HG02642 (cell line): ENCODE results near the gene ZSCAN12.
"Not testable (repeated sequence)": the region's sequence is repeated elsewhere in the genome, so short reads cannot be mapped to it uniquely, and the experiment has no call there.

Experiments
- ATAC-seq: cut with Tn5 transposase; IDR thresholded peaks from one replicate; pipeline ENCODE4 v1.9.1; 2021; ENCODE audit warnings: mild to moderate bottlenecking; ENCODE audit not compliant: unreplicated experiment, poor library complexity

The ZSCAN12 gene

DNA sequence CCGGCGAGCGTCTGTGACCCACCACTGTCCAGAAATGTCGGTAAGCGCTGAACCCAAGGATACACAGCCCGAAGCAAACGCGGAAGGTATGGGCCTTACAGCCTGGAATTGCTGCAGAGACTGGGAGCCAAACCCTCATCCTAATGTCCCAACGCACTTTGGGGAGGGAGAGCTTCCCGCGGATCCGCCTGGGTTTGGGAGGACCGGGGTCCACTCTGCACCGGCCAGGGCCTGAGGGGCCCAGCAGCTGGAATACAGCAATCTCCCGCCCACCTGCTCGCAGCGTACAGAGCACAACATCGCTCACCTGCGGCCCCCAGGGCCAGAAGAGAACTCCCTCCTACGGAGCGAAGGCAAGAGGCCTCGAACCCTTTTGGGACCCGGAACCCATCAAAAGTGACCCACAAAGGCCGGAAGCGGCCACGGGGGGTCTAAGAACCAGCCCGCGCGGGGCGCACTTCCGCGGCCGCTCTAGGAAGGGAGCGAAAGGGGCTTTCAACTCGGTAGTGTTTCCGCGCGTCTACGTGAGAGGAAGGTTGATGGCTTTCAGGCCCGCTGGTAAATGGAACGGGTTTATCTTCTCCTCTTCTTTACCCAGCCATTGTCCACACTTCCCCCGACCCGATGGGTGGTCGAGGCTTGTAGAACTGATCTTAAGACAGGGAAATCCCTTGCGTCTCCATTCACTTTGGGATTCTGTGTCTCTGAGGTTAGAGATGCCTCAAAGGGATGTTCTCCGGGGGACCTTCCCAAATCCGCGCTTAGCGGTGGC is at the start of gene ZSCAN12:
Gene ZSCAN12 (minus strand): TSS at position 398 of the 772 bp plus-strand sequence. CDS start 1,342 bp downstream, outside the sequence.
- peak; percentile 93 for ATAC-seq

DNA sequence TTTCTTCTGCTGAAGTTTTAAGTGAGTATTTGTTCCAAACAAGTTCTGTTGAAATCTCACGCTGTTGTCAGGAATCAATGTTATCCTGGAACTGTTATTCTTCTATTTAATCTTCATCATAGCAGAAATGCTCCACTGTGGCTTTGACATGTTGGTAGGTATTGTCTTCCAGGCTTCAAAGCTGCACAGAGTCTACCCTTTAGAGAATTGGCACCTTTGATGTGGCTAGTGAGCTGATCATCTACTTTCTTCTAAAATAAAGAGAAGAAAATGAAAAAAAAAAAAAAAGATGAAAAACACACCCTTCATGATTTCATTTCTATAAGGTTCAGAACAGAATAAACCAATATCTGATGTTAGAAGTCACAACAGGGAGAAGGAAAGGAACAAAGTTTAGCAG is 49.5 kb upstream of the ZSCAN12 start:
- no peak for ATAC-seq

DNA sequence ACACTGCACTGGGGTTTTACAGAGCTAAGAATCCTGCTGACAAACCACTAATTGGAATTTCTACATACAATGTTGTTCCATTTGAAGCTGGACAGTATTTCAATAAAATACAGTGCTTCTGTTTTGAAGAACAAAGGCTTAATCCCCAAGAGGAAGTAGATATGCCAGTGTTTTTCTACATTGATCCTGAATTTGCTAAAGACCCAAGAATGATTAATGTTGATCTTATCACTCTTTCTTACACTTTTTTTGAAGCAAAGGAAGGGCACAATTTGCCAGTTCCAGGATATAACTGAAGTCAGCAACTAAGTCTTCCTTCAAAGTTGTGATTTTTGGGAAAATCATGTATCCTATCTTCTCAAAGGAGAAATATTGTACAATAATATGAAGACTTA is 48.0 kb upstream of the ZSCAN12 start:
- not testable (repeated sequence) for ATAC-seq

DNA sequence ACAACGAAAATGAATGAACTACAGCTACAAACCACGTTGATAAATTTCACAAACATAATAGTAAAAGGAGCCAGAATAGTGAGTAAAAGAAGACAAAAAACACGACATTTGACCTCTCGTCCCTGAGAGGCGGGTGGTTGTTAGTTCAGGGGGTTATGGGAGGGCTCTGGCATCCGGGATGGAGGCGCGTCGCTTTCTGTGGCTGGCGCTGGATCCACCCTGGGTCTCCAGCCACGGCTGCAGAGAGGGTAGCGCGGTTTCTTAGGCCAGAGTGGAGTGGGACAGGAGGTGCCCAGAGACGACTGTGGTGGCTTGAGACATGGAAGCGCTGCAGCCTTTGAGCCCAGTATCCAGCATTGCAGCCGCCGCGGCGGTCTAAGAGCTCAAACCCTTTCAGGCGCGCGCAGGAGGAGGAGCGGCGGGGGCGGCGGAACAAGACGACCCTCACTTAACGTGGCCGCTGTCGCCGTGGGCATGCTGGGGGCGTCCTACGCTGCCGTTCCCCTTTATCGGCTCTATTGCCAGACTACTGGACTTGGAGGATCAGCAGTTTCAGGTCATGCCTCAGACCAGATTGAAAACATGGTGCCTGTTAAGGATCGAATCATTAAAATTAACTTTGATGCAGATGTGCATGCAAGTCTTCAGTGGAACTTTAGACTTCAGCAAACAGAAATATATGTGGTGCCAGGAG is 47.4 kb upstream of the ZSCAN12 start:
- ATAC-seq = no peak

DNA sequence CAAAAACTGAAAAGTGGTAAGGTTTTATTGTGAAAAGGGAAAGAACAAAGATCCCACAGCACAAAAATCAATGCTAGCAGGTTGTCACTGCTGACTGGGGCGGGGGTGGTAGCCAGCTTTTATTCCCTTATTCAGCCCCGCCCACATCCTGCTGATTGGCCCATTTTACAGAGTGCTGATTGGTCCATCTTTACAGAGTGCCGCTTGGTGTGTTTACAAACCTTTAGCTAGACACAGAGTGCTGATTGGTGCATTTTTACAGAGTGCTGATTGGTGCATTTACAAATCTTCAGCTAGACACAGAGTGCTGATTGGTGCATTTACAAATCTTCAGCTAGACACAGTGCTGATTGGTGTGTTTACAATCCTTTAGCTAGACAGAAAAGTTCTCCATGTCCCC is 45.2 kb upstream of the ZSCAN12 start:
- ATAC-seq = not testable (repeated sequence)

DNA sequence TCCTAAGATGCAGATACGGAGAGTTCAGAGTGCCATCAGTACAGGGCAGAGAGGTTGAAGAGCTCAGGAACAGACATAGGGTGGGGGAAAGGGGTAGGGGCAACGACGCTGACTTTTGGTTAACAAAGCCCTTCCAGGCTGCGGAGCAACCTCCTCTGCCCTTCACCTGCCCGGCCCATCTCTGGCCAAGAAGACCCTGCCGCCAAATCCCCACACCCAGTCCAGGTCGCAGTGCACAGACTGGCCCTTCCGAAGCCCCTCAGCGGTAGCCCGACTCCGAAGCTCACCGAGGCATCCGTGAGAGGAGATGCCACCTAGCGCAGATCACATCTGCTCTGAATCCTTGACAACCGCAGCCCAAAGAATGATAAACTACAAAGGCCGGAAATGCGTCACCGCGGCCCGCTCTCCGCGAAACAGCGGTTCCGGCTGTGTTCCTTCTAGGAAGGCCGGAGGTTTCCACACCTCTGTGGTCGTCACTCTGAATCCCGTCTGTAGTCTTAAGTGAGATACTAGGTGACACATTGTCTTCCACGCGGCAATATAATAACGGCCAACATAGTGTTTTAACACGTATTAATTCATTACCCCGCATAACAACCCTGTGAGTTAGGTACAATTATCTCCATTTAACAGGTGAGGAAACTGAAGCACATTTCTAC is 43.7 kb upstream of the ZSCAN12 start, which contains the start of gene ZSCAN23:
Gene ZSCAN23 (minus strand): TSS at position 380 of the 662 bp plus-strand sequence. CDS start 7,225 bp downstream, outside the sequence.
- peak; percentile 92 for ATAC-seq

DNA sequence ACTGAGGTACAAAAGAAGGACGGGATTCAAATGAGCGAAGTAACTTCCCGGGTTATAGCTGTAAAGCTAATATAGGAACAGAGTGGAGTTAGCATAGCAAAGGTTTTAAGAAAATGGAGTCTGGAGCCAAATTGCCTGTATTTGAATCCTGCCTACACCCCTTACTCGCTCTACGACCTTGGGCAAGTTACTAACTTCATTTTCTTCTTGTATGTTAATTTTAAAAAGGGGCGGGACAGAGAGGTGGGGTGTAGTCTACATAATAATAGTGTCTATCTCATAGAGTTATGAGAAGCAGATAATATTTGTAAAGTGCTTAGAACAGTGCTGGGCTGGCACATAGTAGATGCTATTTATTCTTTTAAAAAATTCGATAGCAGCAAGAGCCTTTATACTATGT is 43.0 kb upstream of the ZSCAN12 start:
- ATAC-seq = no peak

DNA sequence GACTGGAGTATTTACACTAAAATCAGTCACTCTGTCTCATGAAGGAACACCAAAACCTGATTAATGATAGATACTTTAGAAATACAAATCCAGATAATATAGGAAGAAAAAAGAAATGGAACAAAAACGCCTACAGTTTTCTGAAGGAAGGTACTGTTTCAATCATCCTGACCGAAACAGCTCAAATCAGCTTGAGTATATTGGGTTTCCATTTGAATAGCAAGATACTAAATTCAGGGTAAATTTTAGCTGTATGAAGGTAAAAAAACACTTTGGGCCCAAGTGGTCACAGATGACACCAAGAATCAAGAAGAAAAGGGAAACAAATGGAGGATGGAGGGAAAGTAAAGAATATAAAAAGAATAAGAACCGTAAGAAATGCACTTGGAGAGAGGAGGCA is 36.9 kb upstream of the ZSCAN12 start:
- no peak for ATAC-seq

DNA sequence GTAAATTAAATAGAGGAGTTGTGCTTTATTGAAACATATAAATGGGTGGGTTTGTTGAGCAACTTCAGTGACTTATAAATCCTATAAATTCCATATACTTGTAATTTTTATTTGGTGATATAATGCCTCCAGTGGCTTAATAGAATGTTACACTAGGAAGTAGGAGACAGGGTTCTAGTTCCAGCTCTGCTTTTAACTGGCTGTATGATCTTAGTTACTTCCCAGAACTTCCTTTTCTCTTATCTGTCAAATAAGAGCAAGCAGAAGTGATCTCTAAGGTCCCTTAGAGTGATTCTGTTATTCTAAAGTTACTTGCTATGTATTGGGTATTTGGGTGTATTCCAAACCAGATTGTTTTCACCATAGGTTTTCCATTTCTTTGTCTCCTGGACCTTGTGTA is 33.6 kb upstream of the ZSCAN12 start:
- ATAC-seq = no peak

DNA sequence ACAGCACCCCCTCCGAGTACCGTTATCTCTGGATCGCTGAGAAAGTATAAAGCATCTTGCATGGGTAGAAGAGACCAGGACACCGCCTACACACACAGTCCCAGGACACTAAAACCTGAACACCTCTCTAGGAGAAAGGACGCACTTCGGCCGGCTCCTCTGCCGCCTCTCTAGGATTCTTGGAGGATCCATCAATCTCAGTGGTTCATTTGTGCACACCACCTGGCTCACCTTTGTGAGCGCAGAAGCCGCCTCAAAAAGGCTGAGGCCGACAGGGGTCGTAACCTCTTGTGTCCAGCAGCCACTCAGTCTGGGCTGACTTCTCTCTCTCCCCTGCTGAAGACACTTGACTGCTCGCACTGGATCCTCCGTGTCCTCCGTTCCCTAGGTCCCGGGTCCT is 30.2 kb upstream of the ZSCAN12 start:
- ATAC-seq = no peak

DNA sequence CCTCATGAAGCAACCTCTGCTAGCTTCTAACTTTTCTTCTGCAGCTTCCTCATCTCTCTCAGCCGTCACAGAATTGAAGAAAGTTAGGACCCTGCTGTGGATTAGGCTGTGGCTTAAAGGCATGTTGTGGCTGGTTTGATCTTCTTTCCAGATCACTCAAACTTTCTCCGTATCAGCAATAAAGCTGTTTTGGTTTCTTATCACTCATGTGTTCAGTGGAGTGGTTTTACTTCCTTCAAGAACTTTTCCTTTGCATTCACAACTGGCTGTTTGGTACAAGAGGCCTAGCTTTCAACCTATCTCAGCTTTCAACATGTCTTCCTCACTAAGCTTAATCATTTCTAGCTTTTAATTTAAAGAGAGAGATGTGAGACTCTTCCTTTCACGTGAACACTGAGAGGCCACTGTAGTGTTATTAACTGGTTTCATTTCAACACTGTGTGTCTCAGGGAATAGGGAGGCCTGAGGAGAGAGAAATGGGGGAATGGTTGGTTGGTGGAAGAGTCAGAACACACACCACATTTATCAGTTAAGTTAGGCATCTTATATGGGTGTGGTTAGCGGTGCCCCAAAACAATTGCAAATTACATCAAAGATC is 26.5 kb upstream of the ZSCAN12 start:
- ATAC-seq = no peak

DNA sequence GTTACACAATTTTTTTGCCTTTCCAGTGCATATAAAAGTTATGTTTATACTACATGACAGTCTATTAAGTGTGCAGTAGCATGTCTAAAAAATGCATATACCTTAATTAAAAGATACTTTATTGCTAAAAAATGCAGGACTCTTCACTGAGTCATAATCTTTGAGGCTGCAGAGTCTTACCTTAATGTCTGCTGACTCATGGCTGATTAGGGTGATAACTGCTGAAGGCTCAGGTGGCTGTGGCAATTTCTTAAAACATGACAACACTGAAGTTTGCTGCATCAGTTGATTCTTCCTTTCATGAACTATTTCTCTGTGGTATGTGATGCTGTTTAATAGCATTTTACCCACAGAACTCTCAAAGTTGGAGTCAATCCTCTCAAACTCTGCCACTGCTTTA is 24.6 kb upstream of the ZSCAN12 start:
- no peak for ATAC-seq

DNA sequence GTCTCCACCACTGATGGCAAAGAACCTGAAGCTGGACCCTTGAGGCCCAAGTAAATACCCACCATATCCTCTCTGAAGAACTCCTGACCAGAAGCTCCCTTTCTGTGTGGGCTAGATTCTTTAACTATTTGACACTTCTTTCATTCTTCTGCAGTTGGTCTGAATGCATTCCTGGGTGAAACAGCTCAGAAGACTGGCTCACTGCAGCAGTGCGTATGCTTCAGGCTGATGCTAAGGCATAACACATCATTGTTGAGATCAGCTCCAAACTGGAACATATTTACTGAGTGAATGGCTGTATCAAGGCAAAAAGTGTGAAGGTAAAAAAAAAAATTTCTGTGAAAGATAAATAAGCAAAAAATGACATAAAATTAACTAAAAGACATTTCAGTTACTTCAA is 24.0 kb upstream of the ZSCAN12 start:
- ATAC-seq = no peak

DNA sequence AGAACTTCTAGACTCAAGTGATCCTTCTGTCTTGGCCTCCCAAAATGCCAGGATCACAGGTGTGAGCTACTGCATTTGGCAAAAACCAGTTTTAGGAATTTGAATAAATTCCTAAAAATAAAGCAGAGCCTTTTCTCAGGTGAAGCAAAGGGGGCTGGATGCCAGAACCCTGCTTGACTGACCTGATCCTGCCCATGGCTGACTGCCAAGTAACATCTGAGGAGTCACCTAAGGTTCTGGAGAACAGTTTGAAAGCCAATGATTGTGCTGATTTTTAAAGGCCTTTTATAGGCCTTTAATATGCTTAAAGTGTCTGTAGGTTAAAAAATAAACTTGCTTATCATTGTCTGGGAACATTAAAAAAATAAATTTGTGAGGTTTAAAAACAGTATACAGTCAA is 14.1 kb upstream of the ZSCAN12 start:
- ATAC-seq = no peak

DNA sequence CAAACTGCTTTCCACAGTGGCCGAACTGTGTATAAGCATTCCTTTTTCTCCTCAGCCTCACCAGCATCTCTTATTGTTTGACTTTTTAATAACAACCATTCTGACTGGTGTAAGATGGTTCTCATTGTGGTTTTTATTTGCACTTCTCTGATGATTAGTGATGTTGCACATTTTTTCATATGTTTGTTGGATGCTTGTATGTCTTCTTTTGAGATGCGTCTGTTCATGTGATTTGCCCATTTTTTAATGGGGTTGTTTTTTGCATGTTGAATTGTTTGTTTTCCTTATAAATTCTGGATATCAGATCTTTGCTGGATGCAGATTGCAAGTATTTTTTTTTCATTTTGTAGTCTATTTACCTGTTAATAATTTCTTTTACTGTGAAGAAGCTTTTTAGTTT is 11.2 kb upstream of the ZSCAN12 start:
- no peak for ATAC-seq

DNA sequence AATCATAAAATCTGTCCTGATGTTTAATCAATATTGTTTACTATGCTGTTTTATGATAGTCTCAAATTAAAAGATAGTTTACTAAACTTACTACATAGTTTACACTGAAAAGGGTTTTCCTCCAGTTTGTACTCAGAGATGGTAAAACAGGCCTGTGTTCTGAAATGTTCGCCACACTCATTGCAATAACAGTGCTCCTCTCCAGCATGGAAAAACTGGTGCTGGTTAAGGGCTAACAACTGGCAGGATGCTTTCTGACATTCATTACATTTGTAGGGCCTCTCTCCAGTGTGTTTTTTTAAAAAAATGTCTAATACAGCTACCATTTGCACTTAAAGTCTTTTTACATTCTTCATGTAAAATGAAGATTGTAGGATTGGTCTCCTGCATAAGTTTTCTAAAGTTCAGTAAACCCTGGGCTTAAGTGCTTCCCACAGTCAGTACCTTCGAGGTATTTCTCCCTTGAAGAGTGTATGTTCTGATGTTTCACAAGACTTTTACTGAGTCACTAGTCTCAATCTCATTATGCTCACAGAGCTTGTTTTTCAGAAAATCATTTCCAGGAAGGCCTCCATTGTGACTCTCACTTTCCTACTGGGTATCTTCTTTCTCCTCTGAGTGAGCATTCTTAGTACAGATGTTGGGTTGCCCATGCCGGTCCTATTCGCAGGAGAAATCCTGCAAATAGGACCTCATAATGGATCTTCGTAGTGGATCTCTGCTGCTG is 8.7 kb upstream of the ZSCAN12 start:
- ATAC-seq = no peak

DNA sequence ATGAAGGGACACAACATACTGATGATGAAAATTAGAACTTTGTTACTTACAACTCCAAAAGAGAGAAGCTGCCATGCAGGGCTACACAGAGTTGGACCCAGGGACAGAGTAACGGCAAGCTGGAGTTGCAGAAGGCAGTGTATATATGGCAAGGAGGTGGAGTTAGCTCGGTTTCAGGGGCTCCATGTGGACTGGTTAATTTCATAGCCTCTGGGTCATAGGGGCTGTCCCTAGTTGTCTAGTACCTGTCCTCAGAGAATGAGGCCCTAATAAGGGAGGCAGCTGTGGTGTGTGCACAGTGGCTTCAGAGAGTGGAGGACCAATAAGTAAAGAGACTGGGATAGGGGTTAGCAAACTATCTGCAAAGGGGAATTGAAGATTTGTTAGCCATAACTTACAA is 7.9 kb upstream of the ZSCAN12 start:
- no peak for ATAC-seq

DNA sequence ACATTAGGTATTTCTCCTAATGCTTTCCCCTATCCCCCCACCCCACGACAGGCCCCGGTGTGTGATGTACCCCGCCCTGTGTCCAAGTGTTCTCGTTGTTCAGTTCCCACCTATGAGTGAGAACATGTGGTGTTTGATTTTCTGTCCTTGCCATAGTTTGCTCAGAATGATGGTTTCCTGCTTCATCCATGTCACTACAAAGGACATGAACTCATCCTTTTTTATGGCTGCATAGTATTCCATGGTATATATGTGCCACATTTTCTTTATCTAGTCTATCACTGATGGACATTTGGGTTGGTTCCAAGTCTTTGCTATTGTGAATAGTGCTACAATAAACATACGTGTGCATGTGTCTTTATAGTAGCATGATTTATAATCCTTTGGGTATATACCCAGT is 4.4 kb upstream of the ZSCAN12 start:
- ATAC-seq = not testable (repeated sequence)

DNA sequence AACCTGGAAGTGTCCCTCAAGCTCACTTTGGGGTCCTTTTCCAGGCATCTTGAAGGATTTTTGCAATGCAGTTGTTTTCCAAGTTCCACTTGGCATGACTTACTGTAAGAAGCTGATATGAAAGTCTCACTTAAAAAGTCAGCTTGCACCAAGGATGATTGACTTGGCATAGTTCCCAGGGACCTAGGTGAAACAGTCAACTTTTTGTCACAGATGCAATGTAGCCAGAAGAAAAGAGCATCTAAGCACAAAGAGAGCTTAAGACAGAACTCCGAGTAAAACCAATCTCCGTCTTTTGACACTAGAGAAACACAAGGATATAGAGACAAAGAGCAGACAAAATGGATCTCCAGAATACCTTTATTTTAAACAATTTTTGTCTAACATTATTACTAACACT is 2.6 kb upstream of the ZSCAN12 start:
- no peak for ATAC-seq

DNA sequence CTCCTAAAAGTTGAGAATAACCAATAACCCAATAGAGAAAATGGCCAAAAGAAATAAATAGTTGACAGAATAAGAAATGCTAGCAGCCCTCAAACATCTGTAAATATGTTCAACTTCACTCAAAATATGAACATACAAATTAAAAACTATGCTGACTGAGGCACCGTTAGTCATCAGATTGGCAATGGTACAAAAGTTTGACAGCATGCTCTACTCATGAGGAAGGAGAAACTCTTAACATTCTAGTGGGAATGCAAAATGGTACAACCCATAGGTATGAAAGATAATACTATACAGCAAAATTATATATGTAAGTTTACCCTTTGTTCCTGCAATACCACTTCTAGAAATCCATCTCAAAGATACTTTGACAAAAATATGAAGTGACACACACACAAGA is 1.6 kb upstream of the ZSCAN12 start:
- ATAC-seq = no peak
